K562 (cell line): ENCODE results near the gene P2RY13. TPM values are rescaled to one million over a fixed set of nuclear protein-coding genes. Genes with fewer than 3 reads are reported as not detected.

ENCODE experiments used
- ATAC-seq: fragments of 200-7000 bp; cut with Tn5 transposase; 3 replicates; pipeline ENCODE4 v1.9.1; 2020; ENCODE audit warnings: moderate library complexity
- BruUV-seq: library from RNA; stranded (reverse); fragments of 400-500 nt; replicated peaks from 2 replicates; lab custom pipeline; 2021; lab: Mats Ljungman, UMichigan
- CTCF ChIA-PET: fragments of 300-600 bp; formaldehyde crosslinking; extraction: SDS; loops from one replicate; lab custom pipeline; 2021; ENCODE audit warnings: low intra/inter-chr PET ratio; lab: Yijun Ruan, JAX
- POLR2A ChIA-PET: fragments of 300-600, 350-650 bp; sonication (Branson Sonifier 250); formaldehyde crosslinking; extraction: SDS; loops from one replicate; lab custom pipeline; 2021; ENCODE audit warnings: antibody characterized with exemption, inconsistent platforms; lab: Yijun Ruan, JAX
- DNase-seq, 4 experiments: peaks; one replicate each; pipeline versions ENCODE4 v3.0.0 to v3.0.0-alpha.2; 2011 to 2018; ENCODE audit warnings: low spot score in 3 of 4, mixed read lengths in 3 of 4; ENCODE audit errors: extremely low read depth in 1 of 4
- FAIRE-seq: peaks from 2 replicates; lab custom pipeline; 2011; peaks lifted over from hg19 to GRCh38; lab: Jason Lieb, UNC
- H2AFZ ChIP-seq: 2 replicates; pipeline ENCODE4 v1.6.0; 2011; ENCODE audit warnings: low read depth, low read length, control low read depth, inconsistent platforms
- H3K27ac ChIP-seq: fragments of 200-600 bp; 3 replicates; pipeline ENCODE4 v1.8.0; 2011; ENCODE audit warnings: low read depth, mild to moderate bottlenecking, control low read depth, inconsistent platforms, low read length, moderate library complexity, mixed read lengths; ENCODE audit errors: extremely low read depth
- H3K27me3 ChIP-seq, 2 experiments: fragments of 300-600 bp in 1 of 2; 2 replicates in 1 of 2; 3 replicates in 1 of 2; pipeline versions ENCODE4 v1.6.0 to v1.8.0; 2011; ENCODE audit warnings: inconsistent platforms in 2 of 2, low read length in 2 of 2, mild to moderate bottlenecking in 1 of 2, mixed read lengths in 1 of 2, moderate library complexity in 1 of 2; ENCODE audit not compliant: control insufficient read depth in 2 of 2, insufficient read depth in 2 of 2
- H3K36me3 ChIP-seq: fragments of 300-600 bp; 3 replicates; pipeline ENCODE4 v1.8.0; 2011; ENCODE audit warnings: mild to moderate bottlenecking, low read length, inconsistent platforms; ENCODE audit not compliant: control insufficient read depth, insufficient read depth
- H3K4me1 ChIP-seq, 2 experiments: fragments of 200-600 bp in 1 of 2; replicated peaks in 1 of 2; 2 replicates in 1 of 2; 3 replicates in 1 of 2; pipeline versions ENCODE4 v1.5.1 to v1.8.0; 2011; ENCODE audit warnings: inconsistent platforms in 2 of 2, low read length in 2 of 2, mild to moderate bottlenecking in 1 of 2, mixed read lengths in 1 of 2, moderate library complexity in 1 of 2; ENCODE audit not compliant: control insufficient read depth in 2 of 2, insufficient read depth in 2 of 2
- H3K4me2 ChIP-seq: 2 replicates; pipeline ENCODE4 v1.6.1; 2011; ENCODE audit warnings: low read length, control low read depth, inconsistent platforms, mixed read lengths; ENCODE audit not compliant: insufficient read depth
- H3K4me3 ChIP-seq: fragments of 200-600 bp; sonication (generic), shearing (Covaris generic); 2 replicates; pipeline ENCODE4 v1.5.1; 2016; ENCODE audit warnings: control low read depth, inconsistent platforms
- H3K79me2 ChIP-seq: fragments of 200-600 bp; 3 replicates; pipeline ENCODE4 v1.8.0; 2011; ENCODE audit warnings: low read length, inconsistent platforms; ENCODE audit not compliant: control insufficient read depth, insufficient read depth
- H3K9ac ChIP-seq, 2 experiments: 2 replicates each; pipeline versions ENCODE4 v1.6.0 to v1.6.1; 2011; ENCODE audit warnings: low read depth in 2 of 2, low read length in 2 of 2, control low read depth in 1 of 2, inconsistent platforms in 1 of 2, mild to moderate bottlenecking in 1 of 2, mixed read lengths in 1 of 2; ENCODE audit not compliant: insufficient read depth in 1 of 2
- H3K9me1 ChIP-seq: one replicate; pipeline ENCODE4 v1.6.0; 2011; ENCODE audit warnings: inconsistent platforms, mild to moderate bottlenecking, low read length, moderate library complexity; ENCODE audit not compliant: control insufficient read depth, insufficient read depth
- H3K9me3 ChIP-seq: replicated peaks from 2 replicates; pipeline ENCODE4 v1.5.1; 2011; ENCODE audit warnings: low read depth, low read length, inconsistent platforms; ENCODE audit not compliant: control insufficient read depth, insufficient read depth
- H4K20me1 ChIP-seq: replicated peaks from 2 replicates; pipeline ENCODE4 v1.6.1; 2011; ENCODE audit warnings: low read length, inconsistent platforms, mixed read lengths; ENCODE audit not compliant: control insufficient read depth, insufficient read depth
- CREB3 ChIP-seq: fragments of 450-650 bp; conservative IDR thresholded peaks from 2 replicates; pipeline ENCODE4 v1.6.1; 2016; ENCODE audit warnings: missing genetic modification characterization, low read depth, mild to moderate bottlenecking, missing compliant biosample characterization, moderate library complexity
- EHMT2 ChIP-seq: fragments of 450-650 bp; IDR thresholded peaks from 2 replicates; pipeline ENCODE4 v1.6.1; 2018; ENCODE audit warnings: antibody characterized with exemption
- HMG20A ChIP-seq: fragments of 450-650 bp; formaldehyde crosslinking; conservative IDR thresholded peaks from 2 replicates; pipeline ENCODE4 v1.4.0; 2020; ENCODE audit warnings: mild to moderate bottlenecking, mixed read lengths
- LEF1 ChIP-seq: fragments of 450-650 bp; IDR thresholded peaks from 2 replicates; pipeline ENCODE4 v1.6.1; 2016; ENCODE audit warnings: mild to moderate bottlenecking
- MTA1 ChIP-seq: fragments of 450-650 bp; IDR thresholded peaks from 2 replicates; pipeline ENCODE4 v1.6.1; 2017; ENCODE audit warnings: borderline replicate concordance
- MTA3 ChIP-seq: fragments of 450-650 bp; formaldehyde crosslinking; IDR thresholded peaks from 2 replicates; pipeline ENCODE4 v1.6.1; 2017; ENCODE audit warnings: mild to moderate bottlenecking, borderline replicate concordance
- NFATC3 ChIP-seq: fragments of 450-650 bp; IDR thresholded peaks from 2 replicates; pipeline ENCODE4 v1.6.1; 2017; ENCODE audit warnings: mild to moderate bottlenecking
- PHB2 ChIP-seq: fragments of 450-650 bp; IDR thresholded peaks from 2 replicates; pipeline ENCODE4 v1.6.1; 2017; ENCODE audit warnings: low read depth
- STAT5A ChIP-seq: IDR thresholded peaks from 2 replicates; pipeline ENCODE4 v1.6.1; 2012; ENCODE audit warnings: low read length, inconsistent platforms, borderline replicate concordance
- WHSC1 ChIP-seq: IDR thresholded peaks from one replicate; pipeline ENCODE4 v1.6.1; 2012; ENCODE audit warnings: low read length, control low read depth, inconsistent platforms
- XRCC4 ChIP-seq: IDR thresholded peaks from one replicate; pipeline ENCODE4 v1.6.1; 2011; ENCODE audit not compliant: insufficient read depth, insufficient read length; ENCODE audit errors: extremely low read depth
- ZNF124 ChIP-seq: sonication (generic); formaldehyde crosslinking; IDR thresholded peaks from 2 replicates; pipeline ENCODE4 v1.8.1; 2022; ENCODE audit warnings: missing genetic modification reagents
- ZNF3 ChIP-seq: fragments of 250-450 bp; sonication (Bioruptor Pico); IDR thresholded peaks from 2 replicates; pipeline ENCODE4 v1.5.0; 2021; ENCODE audit warnings: mild to moderate bottlenecking, moderate library complexity
- ZNF384 ChIP-seq: IDR thresholded peaks from 2 replicates; pipeline ENCODE4 v1.6.1; 2012; ENCODE audit warnings: low read depth, low read length, improper control_type of control experiment
- ZNF431 ChIP-seq: sonication (generic); formaldehyde crosslinking; IDR thresholded peaks from 2 replicates; pipeline ENCODE4 v1.8.0; 2022; ENCODE audit warnings: mild to moderate bottlenecking, missing genetic modification reagents
- WGBS: fragments of 100-300 bp; shearing (Covaris generic); methylation state at CpG from one replicate; pipeline ENCODE4 v1.1.6; 2016; ENCODE audit warnings: low coverage, mixed read lengths; ENCODE audit not compliant: insufficient coverage; ENCODE audit errors: missing lambda C conversion rate; 5-methylcytosine and 5-hydroxymethylcytosine counted together
- in situ Hi-C: fragments of 300-500 bp; cut with MboI; formaldehyde crosslinking; loops from 4 replicates; pipeline ENCODE4 v1.15.0; 2018; ENCODE audit warnings: inconsistent platforms, mixed read lengths
- intact Hi-C: fragments of 100-400 bp; cut with micrococcal nuclease; formaldehyde crosslinking; loops from 2 replicates; pipeline ENCODE4 v1.14.2; 2022
- polyA plus RNA-seq, 8 experiments: library from polyadenylated mRNA; depleted of rRNA in 4 of 8; stranded (reverse) in 5 of 8; unstranded in 3 of 8; fragments of >200 nt; fragmentation: Nextera tagmentation in 2 of 8; fragmentation: Illumina TruSeq in 1 of 8; extraction: Ambion mirVana in 2 of 8; extraction: Trizol in 1 of 8; gene quantifications; 2 replicates each; pipeline versions ENCODE4 v1.2.1 to v1.2.3, GENCODE V29; 2011 to 2014; ENCODE audit warnings: inconsistent platforms in 1 of 8, missing spikeins in 1 of 8
- total RNA-seq, 7 experiments: library from RNA; depleted of rRNA in 6 of 7; stranded (reverse); fragments of >200 nt in 6 of 7; fragmentation: Illumina TruSeq in 2 of 7; extraction: Trizol in 2 of 7; gene quantifications; 2 replicates each; pipeline versions ENCODE4 v1.2.1 to v1.2.3, GENCODE V29; 2011 to 2021; ENCODE audit warnings: low replicate concordance in 1 of 7
- TF ChIP-seq, protein P1 (sequence below): fragments of 450-650 bp; IDR thresholded peaks from 2 replicates; pipeline ENCODE4 v1.6.1; 2016; ENCODE audit warnings: low read depth, mild to moderate bottlenecking, moderate library complexity
- TF ChIP-seq, protein P2 (sequence below): fragments of 450-650 bp; IDR thresholded peaks from 2 replicates; pipeline ENCODE4 v1.6.1; 2018; ENCODE audit warnings: mild to moderate bottlenecking, low read depth; ENCODE audit not compliant: partially characterized antibody
- TF ChIP-seq, protein P3 (sequence below), 2 experiments: fragments of 450-650 bp in 1 of 2; sonication (generic) in 1 of 2; formaldehyde crosslinking in 1 of 2; IDR thresholded peaks in 1 of 2; conservative IDR thresholded peaks in 1 of 2; 2 replicates each; pipeline versions ENCODE4 v1.6.1 to v1.8.1; 2016 to 2023; ENCODE audit warnings: mild to moderate bottlenecking in 2 of 2, moderate library complexity in 2 of 2, inconsistent platforms in 1 of 2, missing genetic modification reagents in 1 of 2

P2RY13 gene
- total and polyA plus RNA-seq, 9 of the 15 experiments (the other 6 are each of a cell fraction or from before 2014, with no cell fraction given): not detected

DNA sequence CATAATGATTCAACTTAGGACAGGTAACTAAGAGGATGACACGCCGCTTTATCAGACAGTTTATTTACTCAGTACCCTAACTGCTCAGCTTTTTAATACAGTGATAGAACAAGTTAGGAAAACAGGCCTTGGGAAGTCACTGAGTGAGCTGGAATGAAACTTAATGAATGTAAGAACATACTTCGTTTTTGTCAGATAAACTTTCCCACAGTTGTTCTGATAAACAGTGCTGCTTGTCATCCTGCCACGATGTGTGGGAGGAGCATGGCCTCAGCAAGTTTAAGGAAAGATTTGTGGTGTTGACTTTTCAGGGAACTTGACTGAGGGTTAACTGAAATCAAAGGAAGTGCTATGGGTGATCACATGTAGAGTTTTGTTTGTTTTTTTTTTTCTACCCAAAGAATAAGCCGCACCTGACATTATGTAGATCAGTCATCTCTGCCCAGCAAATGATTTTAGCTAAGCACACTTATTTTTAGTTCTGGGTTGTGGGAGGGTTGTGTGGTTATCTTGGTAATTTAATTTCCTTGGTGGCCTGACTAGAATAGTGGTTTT, 45.4 kb downstream of the P2RY13 start (continued):
- TF ChIP-seq XRCC4: no peak
- TF ChIP-seq, protein P1, sequence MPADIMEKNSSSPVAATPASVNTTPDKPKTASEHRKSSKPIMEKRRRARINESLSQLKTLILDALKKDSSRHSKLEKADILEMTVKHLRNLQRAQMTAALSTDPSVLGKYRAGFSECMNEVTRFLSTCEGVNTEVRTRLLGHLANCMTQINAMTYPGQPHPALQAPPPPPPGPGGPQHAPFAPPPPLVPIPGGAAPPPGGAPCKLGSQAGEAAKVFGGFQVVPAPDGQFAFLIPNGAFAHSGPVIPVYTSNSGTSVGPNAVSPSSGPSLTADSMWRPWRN: peak; percentile 47; the same call in 1 of the 2 replicates
- TF ChIP-seq CREB3 (tag): no peak
- TF ChIP-seq, all 486 proteins: peak for 8

DNA sequence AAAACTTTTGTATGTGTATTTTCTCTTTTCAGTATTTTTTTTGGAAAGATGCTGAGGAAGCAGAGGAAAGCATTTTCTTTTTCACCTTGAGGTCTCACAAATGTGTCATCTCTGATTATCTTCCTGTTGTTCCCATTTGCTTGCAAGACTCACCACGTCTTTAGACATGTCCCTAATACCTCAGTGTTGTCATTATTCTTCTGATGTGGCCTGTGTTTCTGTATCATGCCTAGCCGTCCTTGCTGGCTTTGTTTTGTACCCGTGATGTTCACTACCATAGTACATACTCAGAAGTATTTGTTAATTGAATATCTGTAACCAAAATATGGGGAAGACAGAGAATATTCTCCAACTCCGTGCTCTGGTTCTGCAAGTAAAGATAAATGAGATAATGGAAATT, 46.0 kb downstream of the P2RY13 start:
- no peaks in the 10 kb centered on the region for H3K79me2 ChIP-seq
- CTCF ChIA-PET: interaction anchor here (0.9 to 2.8 kb wide), 5 partner anchors 56 to 1347 kb away, joined by 3 to 23 read pairs (median 4); no protein-coding TSS in a partner anchor
- H3K36me3 ChIP-seq: no peaks in the 10 kb centered on the region
- H2AFZ ChIP-seq: no peak overlapping the region
- H3K4me2 ChIP-seq: no peak overlapping the region
- H3K4me1 ChIP-seq: no peaks in the 10 kb centered on the region; a peak in 2 of 5 replicates
- no peak overlapping the region for H3K4me3 ChIP-seq
- WGBS: 0% methylated on average over 4 of the region's 4 CpGs
- TF ChIP-seq HMG20A (no peak), NFATC3 (no peak), MTA1 (no peak), ZNF431 (no peak), MTA3 (no peak), ZNF384 (no peak), LEF1 (no peak), PHB2 (no peak), EHMT2 (no peak), ZNF3 (CRISPR knock-in tag) (no peak), STAT5A (no peak), WHSC1 (no peak), ZNF124 (CRISPR knock-in tag) (no peak)
- TF ChIP-seq, protein P2, sequence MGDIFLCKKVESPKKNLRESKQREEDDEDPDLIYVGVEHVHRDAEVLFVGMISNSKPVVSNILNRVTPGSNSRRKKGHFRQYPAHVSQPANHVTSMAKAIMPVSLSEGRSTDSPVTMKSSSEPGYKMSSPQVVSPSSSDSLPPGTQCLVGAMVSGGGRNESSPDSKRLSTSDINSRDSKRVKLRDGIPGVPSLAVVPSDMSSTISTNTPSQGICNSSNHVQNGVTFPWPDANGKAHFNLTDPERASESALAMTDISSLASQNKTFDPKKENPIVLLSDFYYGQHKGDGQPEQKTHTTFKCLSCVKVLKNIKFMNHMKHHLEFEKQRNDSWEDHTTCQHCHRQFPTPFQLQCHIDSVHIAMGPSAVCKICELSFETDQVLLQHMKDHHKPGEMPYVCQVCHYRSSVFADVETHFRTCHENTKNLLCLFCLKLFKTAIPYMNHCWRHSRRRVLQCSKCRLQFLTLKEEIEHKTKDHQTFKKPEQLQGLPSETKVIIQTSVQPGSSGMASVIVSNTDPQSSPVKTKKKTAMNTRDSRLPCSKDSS: no peak
- TF ChIP-seq, protein P3, sequence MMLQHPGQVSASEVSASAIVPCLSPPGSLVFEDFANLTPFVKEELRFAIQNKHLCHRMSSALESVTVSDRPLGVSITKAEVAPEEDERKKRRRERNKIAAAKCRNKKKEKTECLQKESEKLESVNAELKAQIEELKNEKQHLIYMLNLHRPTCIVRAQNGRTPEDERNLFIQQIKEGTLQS (IDR thresholded peaks at IDR 0.05): no peak
- TF ChIP-seq, protein P3 (CRISPR knock-in tag; conservative IDR thresholded peaks at IDR 0.05): no peak
- TF ChIP-seq, all 486 proteins: peak for 0
- no peak for ATAC-seq
- H3K9ac ChIP-seq: no peak overlapping the region
- no peaks in the 10 kb centered on the region for H3K9me1 ChIP-seq
- no peak for FAIRE-seq
- DNase-seq: no peak
- POLR2A ChIA-PET: no interaction called here
- H4K20me1 ChIP-seq: no peaks in the 10 kb centered on the region
- in situ Hi-C loops: loop anchor here (10.0 kb wide), 1 partner anchor 119 kb away; no protein-coding TSS in a partner anchor
- no peaks in the 10 kb centered on the region for H3K9me3 ChIP-seq
- no TSS peak for BruUV-seq
- intact Hi-C loops: loop anchor here (1.0 to 5.0 kb wide), 3 partner anchors 56 to 496 kb away; no protein-coding TSS in a partner anchor
- no peaks in the 10 kb centered on the region for H3K27me3 ChIP-seq
- no peak overlapping the region for H3K27ac ChIP-seq
